Measurements from ENCODE around the gene ZNF146.

DNA sequence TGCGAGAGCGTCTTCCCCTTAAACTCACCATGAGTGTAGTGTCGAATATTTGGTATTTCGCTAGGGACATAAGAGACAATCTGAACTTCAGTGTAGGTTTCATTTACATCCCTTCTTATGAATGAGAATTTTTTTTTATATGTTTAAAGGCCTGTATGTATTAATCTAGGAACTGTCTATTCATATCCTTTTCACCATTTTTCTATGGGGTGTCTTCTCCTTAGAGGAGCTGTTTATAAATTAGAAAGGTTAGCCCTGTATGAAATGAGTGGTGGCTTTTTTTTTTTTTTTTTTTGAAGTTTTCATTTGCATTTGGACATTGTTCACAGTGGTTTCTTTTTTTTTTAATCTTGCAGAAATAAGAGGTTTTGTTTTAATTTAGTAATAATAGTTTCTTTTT lies 7.6 kb downstream of the ZNF146 start:
- TF ChIP-seq CTCF (optimal IDR thresholded peaks at IDR 0.05 in 1 of 3, IDR thresholded peaks at IDR 0.05 in 1 of 3, conservative IDR thresholded peaks at IDR 0.05 in 1 of 3; ENCODE audit: extremely low read depth in 1 of 3, insufficient read depth in 2 of 3, low read length in 3 of 3) (no peak), EZH2 (IDR thresholded peaks at IDR 0.05; ENCODE audit: low read length) (no peak)

Data from keratinocyte (primary cell).